Adrenal gland (tissue), 12 donors: Measurements from ENCODE around the gene TRIM14. TPM values are rescaled to one million over a fixed set of nuclear protein-coding genes. Genes with fewer than 3 reads are reported as not detected.
A peak's percentile ranks its signal among the peaks of the same experiment; 100 is the strongest.
"Not testable (repeated sequence)": the region's sequence is repeated elsewhere in the genome, so short reads cannot be mapped to it uniquely, and the experiment has no call there.

Experiments used
- DNase-seq, 7 donors: peaks; one replicate each; pipeline ENCODE4 v3.0.0-alpha.2; 2019 to 2020
- H3K27ac ChIP-seq, 5 donors: fragments of 200-600 bp; sonication (generic) in 4 of 5; 1 replicate in 3 of 5; 2 replicates in 2 of 5; pipeline versions ENCODE4 v1.5.1 to v1.8.0; 2016 to 2020; ENCODE audit warnings: mild to moderate bottlenecking in 1 of 5
- H3K27me3 ChIP-seq: fragments of 200-600 bp; 2 replicates; pipeline ENCODE4 v1.8.0; 2021
- H3K36me3 ChIP-seq, 2 donors: fragments of 200-600 bp; replicated peaks in 1 of 2; 1 replicate in 1 of 2; 2 replicates in 1 of 2; pipeline versions ENCODE4 v1.5.1 to v1.8.0; 2018 to 2022
- H3K4me1 ChIP-seq, 2 donors: fragments of 200-600 bp; replicated peaks in 1 of 2; 1 replicate in 1 of 2; 2 replicates in 1 of 2; pipeline versions ENCODE4 v1.5.1 to v1.8.0; 2018 to 2021
- H3K4me3 ChIP-seq, 4 donors: fragments of 200-600 bp; sonication (generic) in 3 of 4; one replicate each; pipeline ENCODE4 v1.5.1; 2016 to 2018
- H3K9me3 ChIP-seq, 3 donors: fragments of 200-600 bp; sonication (generic) in 1 of 3; replicated peaks in 1 of 3; 1 replicate in 2 of 3; 2 replicates in 1 of 3; pipeline versions ENCODE4 v1.5.1 to v1.8.0; 2016 to 2021
- CTCF ChIP-seq, 6 experiments: fragments of 450-650 bp in 4 of 6; fragments of 200-600 bp in 2 of 6; sonication (generic) in 1 of 6; IDR thresholded peaks; 1 replicate in 5 of 6; 2 replicates in 1 of 6; pipeline versions ENCODE4 v1.5.1 to v1.8.0; 2016 to 2021; ENCODE audit warnings: antibody characterized with exemption in 6 of 6, mild to moderate bottlenecking in 2 of 6, moderate library complexity in 1 of 6
- POLR2A ChIP-seq, 2 donors: fragments of 450-650 bp; IDR thresholded peaks; one replicate each; pipeline ENCODE4 v1.6.1; 2017; ENCODE audit warnings: antibody characterized with exemption in 2 of 2, mild to moderate bottlenecking in 2 of 2, moderate library complexity in 1 of 2
- WGBS, 4 donors: extraction: QIAGEN DNeasy Blood & Tissue Kit in 2 of 4; methylation state at CpG; one replicate each; pipeline versions ENCODE4 v1.1.5 to v1.1.7; 2013 to 2017; 5-methylcytosine and 5-hydroxymethylcytosine counted together
- intact Hi-C, 2 donors: fragments of 100-400 bp; cut with DNase I; formaldehyde crosslinking; loops; one replicate each; pipeline versions ENCODE4 v1.14.1 to v1.15.0; 2022 to 2023
- polyA plus RNA-seq, 3 donors: library from polyadenylated mRNA; stranded (reverse); fragments of 200-250 nt in 2 of 3; fragments of 350-450 nt in 1 of 3; fragmentation: Illumina TruSeq in 1 of 3; extraction: RNeasy Lipid Tissue Mini Kit (QIAGEN cat#74804) in 1 of 3; gene quantifications; one replicate each; pipeline ENCODE4 v1.2.3, GENCODE V29; 2013 to 2014
- total RNA-seq, 9 donors: library from RNA; depleted of rRNA in 4 of 9; stranded (reverse); fragments of >200 nt in 4 of 9; fragments of 120-200 nt in 1 of 9; fragmentation: NEBNext Ultra II Directional in 1 of 9; extraction: Animal tissue kit (Norgen Biotek cat#: 25700) in 1 of 9; gene quantifications; one replicate each; pipeline versions ENCODE4 v1.1.0 to v1.2.4, GENCODE V29; 2013 to 2023
- donor health status: healthy with polysubstance abuse.
- donor health status: Bipolar disorder and iron deficiency.
- donor health status: DM: yes; HTN: yes; CAD: no.
- donor health status: DM: no; HTN: no; CAD: no.
- donor health status: DM: no; HTN: no; CAD: no.
- donor health status: DM: yes; HTN: yes; CAD: no.

TRIM14 gene
- total and polyA plus RNA-seq, 12 donors: 0.72 to 24.8 (median 13.9) TPM

- TF ChIP-seq POLR2A (IDR thresholded peaks at IDR 0.05) (no peak), CTCF (IDR thresholded peaks at IDR 0.05) (peak in 1 of 6 experiments; percentile 18)
- Histone ChIP-seq H3K27me3 (no peaks in the 10 kb centered on the region), H3K9me3 (no peaks in the 10 kb centered on the region), H3K4me3 (peak overlapping the region in 2 of 4 donors; percentile 38 to 63), H3K36me3 (no peaks in the 10 kb centered on the region), H3K4me1 (peaks cover 0 to 6% of the 10 kb centered on the region in 2 donors), H3K27ac (peak overlapping the region in 3 of 5 donors; percentile 42 to 79 (median 74))
- WGBS, 4 donors: 64 to 84% (median 72%) methylated on average over 4 to 5 of the region's 5 CpGs
- peak in 1 of 7 donors; percentile 70 for DNase-seq
- intact Hi-C loops: no loop called here
Observed at GRCh38 chr9:98117984-98118639, 910 bp downstream of the TRIM14 start.

GRCh38 chr9:98117097-98117496, 1.9 kb downstream of the TRIM14 start:
- intact Hi-C loops, H3K4me3 ChIP-seq, H3K27ac ChIP-seq, DNase-seq, H3K36me3 ChIP-seq, H3K4me1 ChIP-seq, H3K27me3 ChIP-seq, H3K9me3 ChIP-seq: not testable (repeated sequence)
- WGBS, 4 donors: 94 to 96% (median 95%) methylated on average over 6 of the region's 6 CpGs

GRCh38 chr9:98109052-98109451, 10.0 kb downstream of the TRIM14 start:
- no peak for DNase-seq
- WGBS, 4 donors: 57 to 66% (median 62%) methylated on average over 3 of the region's 3 CpGs
- Histone ChIP-seq H3K4me3 (no peak overlapping the region), H3K4me1 (no peaks in the 10 kb centered on the region), H3K9me3 (no peaks in the 10 kb centered on the region), H3K27ac (peak overlapping the region in 1 of 5 donors; percentile 41), H3K36me3 (no peaks in the 10 kb centered on the region), H3K27me3 (peaks cover 5% of the 10 kb centered on the region)
- intact Hi-C loops: no loop called here
- TF ChIP-seq POLR2A (IDR thresholded peaks at IDR 0.05) (no peak), CTCF (IDR thresholded peaks at IDR 0.05) (no peak)

GRCh38 chr9:98108531-98109031, 10.4 kb downstream of the TRIM14 start:
- H3K4me1 ChIP-seq: no peaks in the 10 kb centered on the region

More at GRCh38 chr9:98108531-98109031, 10.4 kb downstream of the TRIM14 start:
- intact Hi-C loops: no loop called here
- H3K9me3 ChIP-seq: no peaks in the 10 kb centered on the region
- DNase-seq: peak in 1 of 7 donors; percentile 29
- H3K27ac ChIP-seq: peak overlapping the region in 2 of 5 donors; percentile 3 to 41
- H3K36me3 ChIP-seq: no peaks in the 10 kb centered on the region
- H3K4me3 ChIP-seq: no peak overlapping the region
- peaks cover 5% of the 10 kb centered on the region for H3K27me3 ChIP-seq
- TF ChIP-seq POLR2A (IDR thresholded peaks at IDR 0.05) (no peak), CTCF (IDR thresholded peaks at IDR 0.05) (no peak)
- WGBS, 4 donors: 76 to 85% (median 80%) methylated on average over 5 of the region's 5 CpGs
